SK-N-MC (cell line): Measurements from ENCODE around the gene ANK3.

Experiments used
- EZH2 ChIP-seq: fragments of 200-600 bp; sonication (generic); IDR thresholded peaks from one replicate; pipeline ENCODE4 v1.6.1; 2017; ENCODE audit warnings: antibody characterized with exemption
- FOXP2 ChIP-seq: optimal IDR thresholded peaks from 2 replicates; pipeline ENCODE3; 2011; ENCODE audit warnings: mild to moderate bottlenecking, moderate library complexity; ENCODE audit not compliant: insufficient read depth; ENCODE audit errors: extremely low read length, control extremely low read depth
- POLR2AphosphoS5 ChIP-seq: IDR thresholded peaks from 2 replicates; pipeline ENCODE4 v1.6.1; 2012; ENCODE audit warnings: mild to moderate bottlenecking, low read depth, low read length, borderline replicate concordance

- TF ChIP-seq POLR2AphosphoS5, result no peak
- TF ChIP-seq EZH2, result no peak
- no peak for TF ChIP-seq FOXP2
Measured at GRCh38 chr10:60335708-60336107, 54.0 kb downstream of the ANK3 start.
